ENCODE data around the gene SDC4.

- no peak for TF ChIP-seq EZH2phosphoT487 (IDR thresholded peaks at IDR 0.05; ENCODE audit: borderline replicate concordance, low read depth)
- TF ChIP-seq CTCF (IDR thresholded peaks at IDR 0.05): no peak
- no peak for TF ChIP-seq USF2 (IDR thresholded peaks at IDR 0.05; ENCODE audit: borderline replicate concordance, low read depth, low read length)
- TF ChIP-seq JUND (IDR thresholded peaks at IDR 0.05): no peak
- no peak for TF ChIP-seq FOXM1 (IDR thresholded peaks at IDR 0.05; ENCODE audit: low read depth)
- no peak for TF ChIP-seq SIN3A (IDR thresholded peaks at IDR 0.05; ENCODE audit: borderline replicate concordance, low read depth, low read length)
These were observed 68.2 kb downstream of the SDC4 start for GRCh38 chr20:45279992-45280391.
